ENCODE data around the gene MEMO1. TPM values are rescaled to one million over a fixed set of nuclear protein-coding genes. Genes with fewer than 3 reads are reported as not detected.
"Not testable (repeated sequence)": the region's sequence is repeated elsewhere in the genome, so short reads cannot be mapped to it uniquely, and the experiment has no call there.

The MEMO1 gene
- total RNA-seq, 6 experiments from 2014 or later: 43.6 to 61.3 (median 55.1) TPM

GRCh38 chr2:31920962-31921361 is 89.8 kb downstream of the MEMO1 start:
- Mint-ChIP-seq H3K4me3 (no peak overlapping the region), H3K9me3 (no peaks in the 10 kb centered on the region), H3K36me3 (ENCODE audit: low read depth) (peaks cover 10% of the 10 kb centered on the region), H3K27me3 (ENCODE audit: insufficient read depth) (peaks cover 1% of the 10 kb centered on the region; the same call in 1 of the 2 replicates), H3K4me1 (ENCODE audit: low read depth) (no peaks in the 10 kb centered on the region), H3K27ac (no peak overlapping the region)
- DNase-seq: no peak
- TF ChIP-seq CTCF (IDR thresholded peaks at IDR 0.05): no peak

- no peak for DNase-seq
- Mint-ChIP-seq H3K9me3 (no peaks in the 10 kb centered on the region), H3K4me1 (ENCODE audit: low read depth) (no peaks in the 10 kb centered on the region), H3K27me3 (ENCODE audit: insufficient read depth) (peaks cover 1% of the 10 kb centered on the region; the same call in 1 of the 2 replicates), H3K27ac (no peak overlapping the region), H3K4me3 (no peak overlapping the region), H3K36me3 (ENCODE audit: low read depth) (peaks cover 4% of the 10 kb centered on the region)
- no peak for TF ChIP-seq CTCF (IDR thresholded peaks at IDR 0.05)
These were observed 91.3 kb downstream of the MEMO1 start for GRCh38 chr2:31919499-31919898.

GRCh38 chr2:31909661-31910060 is 101.1 kb downstream of the MEMO1 start:
- no peaks in the 10 kb centered on the region for H3K4me1 Mint-ChIP-seq (ENCODE audit: low read depth)
- no peaks in the 10 kb centered on the region for H3K9me3 Mint-ChIP-seq
- no peak for TF ChIP-seq CTCF (IDR thresholded peaks at IDR 0.05)
- H3K27me3 Mint-ChIP-seq (ENCODE audit: insufficient read depth): no peaks in the 10 kb centered on the region
- no peak overlapping the region for H3K4me3 Mint-ChIP-seq
- peaks cover 21% of the 10 kb centered on the region for H3K36me3 Mint-ChIP-seq (ENCODE audit: low read depth)
- H3K27ac Mint-ChIP-seq: no peak overlapping the region
- no peak for DNase-seq

- not testable (repeated sequence) for H3K27me3 Mint-ChIP-seq (ENCODE audit: insufficient read depth); H3K27ac Mint-ChIP-seq; H3K9me3 Mint-ChIP-seq; H3K4me1 Mint-ChIP-seq (ENCODE audit: low read depth); H3K4me3 Mint-ChIP-seq; DNase-seq
- H3K36me3 Mint-ChIP-seq (ENCODE audit: low read depth): peaks cover 19% of the 10 kb centered on the region
These were observed 103.3 kb downstream of the MEMO1 start for GRCh38 chr2:31907491-31907890.

GRCh38 chr2:31903109-31903780 is 107.6 kb downstream of the MEMO1 start:
- no peaks in the 10 kb centered on the region for H3K27me3 Mint-ChIP-seq (ENCODE audit: insufficient read depth)
- no peak for DNase-seq
- peaks cover 39% of the 10 kb centered on the region for H3K36me3 Mint-ChIP-seq (ENCODE audit: low read depth)

More at GRCh38 chr2:31903109-31903780, 107.6 kb downstream of the MEMO1 start:
- no peak overlapping the region for H3K4me3 Mint-ChIP-seq
- peaks cover 22% of the 10 kb centered on the region for H3K9me3 Mint-ChIP-seq
- peak overlapping the region; percentile 21; the same call in 1 of the 2 replicates for H3K27ac Mint-ChIP-seq
- TF ChIP-seq CTCF (IDR thresholded peaks at IDR 0.05): no peak
- no peaks in the 10 kb centered on the region for H3K4me1 Mint-ChIP-seq (ENCODE audit: low read depth)
